GM21576 (cell line): Measurements from ENCODE around the gene TARS1.
"Not testable (repeated sequence)": the region's sequence is repeated elsewhere in the genome, so short reads cannot be mapped to it uniquely, and the experiment has no call there.

Experiments used
- ATAC-seq: cut with Tn5 transposase; IDR thresholded peaks from one replicate; pipeline ENCODE4 v1.9.1; 2021; ENCODE audit warnings: mild to moderate bottlenecking, moderate library complexity; ENCODE audit not compliant: unreplicated experiment

The TARS1 gene

GRCh38 chr5:33482335-33482734 is 41.6 kb downstream of the TARS1 start:
- ATAC-seq = no peak

GRCh38 chr5:33487236-33487635 is 46.5 kb downstream of the TARS1 start:
- ATAC-seq = no peak

GRCh38 chr5:33488558-33489355 is 48.0 kb downstream of the TARS1 start:
- ATAC-seq = no peak

GRCh38 chr5:33489481-33490067 is 48.8 kb downstream of the TARS1 start:
- no peak for ATAC-seq

GRCh38 chr5:33490071-33490665 is 49.4 kb downstream of the TARS1 start:
- no peak for ATAC-seq

- ATAC-seq = no peak
Measured at GRCh38 chr5:33491941-33492340, 51.2 kb downstream of the TARS1 start.

GRCh38 chr5:33494466-33494865 is 53.7 kb downstream of the TARS1 start:
- ATAC-seq = no peak

- no peak for ATAC-seq
Measured at GRCh38 chr5:33501260-33501659, 60.5 kb downstream of the TARS1 start.

GRCh38 chr5:33501899-33502298 is 61.1 kb downstream of the TARS1 start:
- no peak for ATAC-seq

GRCh38 chr5:33504570-33504969 is 63.8 kb downstream of the TARS1 start:
- ATAC-seq = no peak

GRCh38 chr5:33507426-33507825 is 66.7 kb downstream of the TARS1 start:
- ATAC-seq = no peak

GRCh38 chr5:33509036-33509435 is 68.3 kb downstream of the TARS1 start:
- ATAC-seq = no peak

GRCh38 chr5:33513462-33514185 is 72.9 kb downstream of the TARS1 start:
- no peak for ATAC-seq

GRCh38 chr5:33515366-33515765 is 74.6 kb downstream of the TARS1 start:
- not testable (repeated sequence) for ATAC-seq

GRCh38 chr5:33516421-33516820 is 75.7 kb downstream of the TARS1 start:
- no peak for ATAC-seq
